H1 (cell line): Measurements from ENCODE around the gene ITGB8. TPM values are rescaled to one million over a fixed set of nuclear protein-coding genes. Genes with fewer than 3 reads are reported as not detected.

Experiments
- CTCF ChIA-PET: fragments of 300-600 bp; sonication (Branson Sonifier 250); formaldehyde crosslinking; loops from one replicate; lab custom pipeline; 2021; ENCODE audit not compliant: partially characterized antibody; lab: Charles Lee
- POLR2A ChIA-PET: fragments of 300-600 bp; sonication (Branson Sonifier 250); formaldehyde crosslinking; loops from one replicate; lab custom pipeline; 2021; ENCODE audit warnings: inconsistent platforms; ENCODE audit not compliant: partially characterized antibody; lab: Charles Lee
- DNase-seq, 2 experiments: peaks; one replicate each; pipeline versions ENCODE4 v3.0.0 to v3.0.0-alpha.2; 2010 to 2022; ENCODE audit warnings: low spot score in 2 of 2, low read depth in 1 of 2, mixed read lengths in 1 of 2
- FAIRE-seq: peaks from 2 replicates; lab custom pipeline; 2011; peaks lifted over from hg19 to GRCh38; lab: Jason Lieb, UNC
- H2AFZ ChIP-seq: 2 replicates; pipeline ENCODE4 v1.8.1; 2012; ENCODE audit warnings: low read length, inconsistent platforms
- H2AK5ac ChIP-seq: 2 replicates; pipeline ENCODE4 v1.6.1; 2013; ENCODE audit warnings: low read depth, low read length
- H2BK120ac ChIP-seq: replicated peaks from 2 replicates; pipeline ENCODE3; 2013; ENCODE audit warnings: low read depth, low read length, inconsistent platforms
- H2BK12ac ChIP-seq: 2 replicates; pipeline ENCODE4 v1.6.1; 2013; ENCODE audit warnings: low read depth, low read length
- H2BK15ac ChIP-seq: 2 replicates; pipeline ENCODE4 v1.6.1; 2013; ENCODE audit warnings: low read length
- H2BK20ac ChIP-seq: 2 replicates; pipeline ENCODE4 v1.6.1; 2013; ENCODE audit warnings: low read length
- H2BK5ac ChIP-seq: 2 replicates; pipeline ENCODE4 v1.6.1; 2013; ENCODE audit warnings: low read depth, low read length
- H3K14ac ChIP-seq: 2 replicates; pipeline ENCODE4 v1.6.1; 2013; ENCODE audit warnings: inconsistent platforms; ENCODE audit not compliant: insufficient read length
- H3K18ac ChIP-seq: 2 replicates; pipeline ENCODE4 v1.6.1; 2013; ENCODE audit warnings: low read length; ENCODE audit errors: extremely low read depth
- H3K23ac ChIP-seq: 2 replicates; pipeline ENCODE4 v1.6.1; 2013; ENCODE audit warnings: inconsistent platforms; ENCODE audit not compliant: insufficient read length
- H3K23me2 ChIP-seq: 2 replicates; pipeline ENCODE4 v1.6.1; 2013; ENCODE audit warnings: low read depth, low read length
- H3K27ac ChIP-seq: 2 replicates; pipeline ENCODE4 v1.6.1; 2011; ENCODE audit warnings: low read depth, low read length, inconsistent platforms
- H3K27me3 ChIP-seq, 4 experiments: replicated peaks in 1 of 4; 1 replicate in 1 of 4; 2 replicates in 3 of 4; pipeline versions ENCODE4 v1.6.1 to v1.8.1; 2011 to 2013; ENCODE audit warnings: low read length in 3 of 4, mild to moderate bottlenecking in 3 of 4, inconsistent platforms in 2 of 4, mixed read lengths in 2 of 4, moderate library complexity in 1 of 4; ENCODE audit not compliant: control insufficient read depth in 3 of 4, insufficient read depth in 3 of 4; ENCODE audit errors: extremely low read depth in 1 of 4
- H3K36me3 ChIP-seq, 4 experiments: 2 replicates each; pipeline versions ENCODE4 v1.6.1 to v1.8.1; 2011 to 2013; ENCODE audit warnings: mild to moderate bottlenecking in 4 of 4, low read length in 3 of 4, moderate library complexity in 2 of 4, control low read depth in 1 of 4, inconsistent platforms in 1 of 4; ENCODE audit not compliant: insufficient read depth in 4 of 4, control insufficient read depth in 2 of 4
- H3K4ac ChIP-seq: replicated peaks from 2 replicates; pipeline ENCODE3; 2013; ENCODE audit warnings: low read length, low read depth, mixed read lengths, inconsistent platforms; ENCODE audit not compliant: insufficient read length
- H3K4me1 ChIP-seq, 4 experiments: replicated peaks in 1 of 4; 1 replicate in 1 of 4; 2 replicates in 3 of 4; pipeline versions ENCODE4 v1.6.1 to v1.8.1; 2011 to 2013; ENCODE audit warnings: low read length in 3 of 4, inconsistent platforms in 2 of 4, mixed read lengths in 1 of 4; ENCODE audit not compliant: insufficient read depth in 4 of 4, control insufficient read depth in 3 of 4
- H3K4me2 ChIP-seq, 2 experiments: 2 replicates each; pipeline versions ENCODE4 v1.6.1 to v1.8.1; 2011 to 2013; ENCODE audit warnings: low read depth in 2 of 2, low read length in 2 of 2, control low read depth in 1 of 2, inconsistent platforms in 1 of 2, mild to moderate bottlenecking in 1 of 2; ENCODE audit not compliant: insufficient read depth in 1 of 2
- H3K4me3 ChIP-seq, 4 experiments: fragments of 200-600, 300-600 bp in 1 of 4; sonication (generic), shearing (Covaris generic), sonication (Bioruptor Twin) in 1 of 4; 2 replicates each; pipeline versions ENCODE4 v1.5.1 to v1.8.1; 2011 to 2016; ENCODE audit warnings: low read length in 4 of 4, low read depth in 3 of 4, control low read depth in 2 of 4, inconsistent platforms in 2 of 4, mild to moderate bottlenecking in 2 of 4, mixed read lengths in 1 of 4, moderate library complexity in 1 of 4; ENCODE audit not compliant: insufficient read depth in 2 of 4; ENCODE audit errors: extremely low read depth in 1 of 4
- H3K56ac ChIP-seq: replicated peaks from 2 replicates; pipeline ENCODE3; 2013; ENCODE audit warnings: low read depth, mild to moderate bottlenecking, mixed read lengths, low read length, inconsistent platforms; ENCODE audit not compliant: insufficient read length
- H3K79me1 ChIP-seq: 2 replicates; pipeline ENCODE4 v1.6.1; 2013; ENCODE audit warnings: low read depth, low read length, control low read depth
- H3K79me2 ChIP-seq, 2 experiments: 2 replicates each; pipeline versions ENCODE4 v1.6.1 to v1.8.1; 2012 to 2013; ENCODE audit warnings: low read length in 2 of 2, mild to moderate bottlenecking in 2 of 2, inconsistent platforms in 1 of 2; ENCODE audit not compliant: insufficient read depth in 2 of 2, control insufficient read depth in 1 of 2
- H3K9ac ChIP-seq, 4 experiments: replicated peaks in 1 of 4; 1 replicate in 1 of 4; 2 replicates in 3 of 4; pipeline versions ENCODE4 v1.6.1 to v1.8.1; 2011 to 2013; ENCODE audit warnings: low read depth in 3 of 4, low read length in 3 of 4, control low read depth in 2 of 4, mild to moderate bottlenecking in 2 of 4, moderate library complexity in 2 of 4, inconsistent platforms in 1 of 4; ENCODE audit errors: extremely low read depth in 1 of 4
- H3K9me3 ChIP-seq, 2 experiments: 2 replicates each; pipeline versions ENCODE4 v1.6.1 to v1.8.1; 2012 to 2013; ENCODE audit warnings: mild to moderate bottlenecking in 2 of 2, moderate library complexity in 2 of 2, control low read depth in 1 of 2, inconsistent platforms in 1 of 2, low read depth in 1 of 2, low read length in 1 of 2, mixed read lengths in 1 of 2; ENCODE audit not compliant: insufficient read depth in 2 of 2
- H4K20me1 ChIP-seq, 2 experiments: replicated peaks in 1 of 2; 2 replicates each; pipeline versions ENCODE3 to v1.8.1; 2011 to 2013; ENCODE audit warnings: inconsistent platforms in 2 of 2, low read length in 2 of 2, mild to moderate bottlenecking in 1 of 2; ENCODE audit not compliant: insufficient read depth in 2 of 2, control insufficient read depth in 1 of 2
- H4K5ac ChIP-seq: 2 replicates; pipeline ENCODE4 v1.6.1; 2013; ENCODE audit warnings: low read length, low read depth, mixed read lengths, inconsistent platforms; ENCODE audit not compliant: insufficient read length
- H4K8ac ChIP-seq: 2 replicates; pipeline ENCODE4 v1.8.0; 2013; ENCODE audit warnings: mild to moderate bottlenecking, moderate library complexity, low read length, inconsistent platforms; ENCODE audit not compliant: insufficient read depth; ENCODE audit errors: extremely low read depth
- H4K91ac ChIP-seq: replicated peaks from 2 replicates; pipeline ENCODE3; 2013; ENCODE audit warnings: low read length, mixed read lengths, inconsistent platforms; ENCODE audit not compliant: insufficient read length
- CHD1 ChIP-seq: IDR thresholded peaks from 2 replicates; pipeline ENCODE4 v1.6.1; 2012; ENCODE audit warnings: low read depth, low read length, improper control_type of control experiment
- HDAC2 ChIP-seq, 2 experiments: fragments of 300-600 bp in 1 of 2; sonication (generic) in 1 of 2; IDR thresholded peaks; 2 replicates each; pipeline ENCODE4 v1.6.1; 2011 to 2012; ENCODE audit warnings: low read depth in 2 of 2, low read length in 2 of 2, mild to moderate bottlenecking in 2 of 2, moderate library complexity in 2 of 2, borderline replicate concordance in 1 of 2, inconsistent platforms in 1 of 2
- SIX5 ChIP-seq: IDR thresholded peaks from 2 replicates; pipeline ENCODE4 v1.6.1; 2011; ENCODE audit warnings: mild to moderate bottlenecking, low read depth, low read length
- SUZ12 ChIP-seq: fragments of 200-600 bp; sonication (generic); IDR thresholded peaks from 2 replicates; pipeline ENCODE4 v1.6.1; 2012; ENCODE audit warnings: mild to moderate bottlenecking, inconsistent platforms, low read length, moderate library complexity, mixed read lengths
- WGBS, 2 experiments: shearing (Covaris generic) in 1 of 2; methylation state at CpG; one replicate each; pipeline versions ENCODE4 v1.1.6 to v1.1.7; 2013 to 2015; ENCODE audit warnings: low lambda C conversion rate in 2 of 2, mixed read lengths in 2 of 2, inconsistent platforms in 1 of 2, low coverage in 1 of 2, missing lambda C conversion rate in 1 of 2; ENCODE audit not compliant: insufficient replicate concordance in 2 of 2, insufficient coverage in 1 of 2, insufficient read length in 1 of 2; ENCODE audit errors: extremely low coverage in 1 of 2, missing lambda C conversion rate in 1 of 2; 5-methylcytosine and 5-hydroxymethylcytosine counted together
- polyA plus RNA-seq, 7 experiments: library from polyadenylated mRNA; depleted of rRNA in 3 of 7; stranded (reverse) in 5 of 7; unstranded in 2 of 7; fragments of >200 nt in 5 of 7; fragments of 200-250 nt in 2 of 7; gene quantifications; 1 replicate in 5 of 7; 2 replicates in 1 of 7; 4 replicates in 1 of 7; pipeline versions ENCODE4 v1.2.1 to v1.2.3, GENCODE V29; 2011 to 2013; ENCODE audit warnings: missing spikeins in 2 of 7, mixed read lengths in 2 of 7
- total RNA-seq: library from RNA; stranded (reverse); fragmentation: NEBNext Ultra II Directional; extraction: Animal tissue kit (Norgen Biotek cat#: 25700); gene quantifications from 2 replicates; pipeline ENCODE4 v1.2.1, GENCODE V29; 2021

ITGB8 gene
- total and polyA plus RNA-seq, 2 of the 8 experiments (the other 6 are each of a cell fraction or from before 2014, with no cell fraction given): 1.2 to 3.6 TPM

DNA sequence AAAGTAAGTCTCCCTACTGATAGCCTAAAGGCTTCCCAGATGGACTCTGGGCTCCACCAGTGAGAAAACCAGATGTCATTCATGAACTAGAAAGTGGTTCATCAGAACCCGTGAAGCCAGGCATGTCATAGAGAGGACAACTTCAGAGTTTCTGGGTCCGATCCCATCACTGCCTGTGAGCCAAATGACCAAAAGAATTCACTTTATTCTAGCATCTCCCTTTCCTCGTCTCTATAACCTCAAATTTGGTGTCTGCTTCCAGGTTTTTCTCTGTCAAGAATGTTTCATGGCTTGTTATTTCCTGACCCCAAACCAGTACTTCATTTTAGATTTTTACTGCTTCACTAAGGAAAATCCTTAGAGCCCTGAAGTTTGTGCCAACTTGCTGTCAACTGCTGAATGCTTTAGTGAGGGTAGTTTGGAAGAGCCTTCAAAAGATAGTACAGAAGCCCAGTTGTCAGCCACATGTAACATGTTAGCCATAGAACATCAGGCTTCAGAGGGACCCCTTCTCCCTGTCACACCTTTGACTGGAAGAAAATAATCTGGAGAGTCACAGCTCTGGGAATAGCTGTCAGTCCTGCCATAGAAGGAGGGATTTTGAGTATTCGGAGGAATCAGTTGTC is 34.0 kb downstream of the ITGB8 start:
- Histone ChIP-seq H2BK15ac (no peak overlapping the region), H4K91ac (no peak overlapping the region), H3K14ac (no peak overlapping the region), H3K79me2 (no peaks in the 10 kb centered on the region), H2BK20ac (no peak overlapping the region), H3K23me2 (no peaks in the 10 kb centered on the region), H2AFZ (no peak overlapping the region), H2BK5ac (no peak overlapping the region), H3K27me3 (no peaks in the 10 kb centered on the region), H3K4me2 (no peak overlapping the region), H4K5ac (no peak overlapping the region), H3K9me3 (no peaks in the 10 kb centered on the region; a peak in 1 of 4 replicates), H3K9ac (no peak overlapping the region), H2BK12ac (no peak overlapping the region), H4K20me1 (no peaks in the 10 kb centered on the region), H3K4me1 (no peaks in the 10 kb centered on the region), H2AK5ac (no peak overlapping the region), H3K36me3 (peaks cover 0 to 4% (median 0%) of the 10 kb centered on the region in 4 experiments; a peak in 2 of 8 replicates), H3K4me3 (no peak overlapping the region), H3K56ac (no peak overlapping the region), H2BK120ac (no peak overlapping the region), H3K79me1 (no peaks in the 10 kb centered on the region), H3K4ac (no peak overlapping the region), H3K23ac (no peak overlapping the region), H3K27ac (no peak overlapping the region), H4K8ac (no peak overlapping the region), H3K18ac (no peak overlapping the region)
- DNase-seq (no peak), FAIRE-seq (no peak)
- WGBS, 2 experiments: 87% methylated on average over 4 of the region's 4 CpGs; no CpG with 5 or more reads in 1 of the 2 experiments
- no peak for TF ChIP-seq HDAC2 (IDR thresholded peaks at IDR 0.05; ENCODE audit: borderline replicate concordance in 1 of 2, low read depth in 2 of 2, low read length in 2 of 2)
- TF ChIP-seq SUZ12: no peak
- no peak for TF ChIP-seq CHD1
- TF ChIP-seq SIX5: no peak
- CTCF ChIA-PET: no interaction called here
- POLR2A ChIA-PET: no interaction called here
